K562 (cell line): Measurements from ENCODE around the gene AFDN. TPM values are rescaled to one million over a fixed set of nuclear protein-coding genes. Genes with fewer than 3 reads are reported as not detected.

ENCODE experiments used
- ARNT ChIP-seq, 2 experiments: fragments of 450-650 bp; IDR thresholded peaks; 2 replicates each; pipeline ENCODE4 v1.6.1; 2016; ENCODE audit warnings: mild to moderate bottlenecking in 1 of 2
- CBFA2T2 ChIP-seq: fragments of 450-650 bp; conservative IDR thresholded peaks from 2 replicates; pipeline ENCODE4 v1.6.1; 2017; ENCODE audit warnings: mild to moderate bottlenecking
- CHD4 ChIP-seq: fragments of 200-600 bp; sonication (generic); IDR thresholded peaks from 3 replicates; pipeline ENCODE4 v1.6.1; 2012; ENCODE audit warnings: low read depth, mild to moderate bottlenecking, mixed read lengths, low read length, inconsistent platforms; ENCODE audit not compliant: insufficient read depth, insufficient replicate concordance, poor library complexity, severe bottlenecking
- ELF4 ChIP-seq: fragments of 450-650 bp; formaldehyde crosslinking; IDR thresholded peaks from 2 replicates; pipeline ENCODE4 v1.4.0; 2022; ENCODE audit warnings: missing genetic modification characterization
- ETS2 ChIP-seq: IDR thresholded peaks from 2 replicates; pipeline ENCODE4 v1.6.1; 2016; ENCODE audit warnings: borderline replicate concordance, missing genetic modification characterization, mild to moderate bottlenecking, moderate library complexity, missing compliant biosample characterization; ENCODE audit not compliant: poor library complexity, severe bottlenecking
- ETV6 ChIP-seq, 3 experiments: fragments of 150-350 bp in 1 of 3; sonication (generic) in 1 of 3; formaldehyde crosslinking in 1 of 3; IDR thresholded peaks; 2 replicates each; pipeline versions ENCODE4 v1.6.1 to v1.8.0; 2014 to 2022; ENCODE audit warnings: borderline replicate concordance in 2 of 3, low read depth in 2 of 3, antibody characterized with exemption in 1 of 3, low read length in 1 of 3, mild to moderate bottlenecking in 1 of 3, missing genetic modification reagents in 1 of 3
- FOXK1 ChIP-seq: sonication (generic); formaldehyde crosslinking; IDR thresholded peaks from 2 replicates; pipeline ENCODE4 v1.8.0; 2022; ENCODE audit warnings: missing genetic modification reagents, mild to moderate bottlenecking, borderline replicate concordance
- FOXM1 ChIP-seq, 2 experiments: fragments of 450-650 bp in 1 of 2; sonication (generic) in 1 of 2; formaldehyde crosslinking in 1 of 2; IDR thresholded peaks; 2 replicates each; pipeline versions ENCODE4 v1.6.1 to v1.9.0; 2017 to 2022; ENCODE audit warnings: low read depth in 2 of 2, mild to moderate bottlenecking in 2 of 2, missing genetic modification reagents in 1 of 2, moderate library complexity in 1 of 2
- KLF6 ChIP-seq: fragments of 250-450 bp; sonication (Bioruptor Pico); IDR thresholded peaks from 2 replicates; pipeline ENCODE4 v1.4.0; 2020; ENCODE audit warnings: mild to moderate bottlenecking, moderate library complexity, borderline replicate concordance
- MNT ChIP-seq, 2 experiments: fragments of 450-650 bp; conservative IDR thresholded peaks; 2 replicates each; pipeline ENCODE4 v1.6.1; 2017; ENCODE audit warnings: mild to moderate bottlenecking in 2 of 2, moderate library complexity in 2 of 2
- MTA3 ChIP-seq: fragments of 450-650 bp; formaldehyde crosslinking; IDR thresholded peaks from 2 replicates; pipeline ENCODE4 v1.6.1; 2017; ENCODE audit warnings: mild to moderate bottlenecking, borderline replicate concordance
- MXI1 ChIP-seq: IDR thresholded peaks from 2 replicates; pipeline ENCODE4 v1.6.1; 2011; ENCODE audit warnings: low read depth, mild to moderate bottlenecking, improper control_type of control experiment, low read length
- NR3C1 ChIP-seq: sonication (generic); formaldehyde crosslinking; IDR thresholded peaks from 2 replicates; pipeline ENCODE4 v1.8.1; 2022; ENCODE audit warnings: missing genetic modification reagents
- PATZ1 ChIP-seq: fragments of 250-450 bp; sonication (Bioruptor Pico); IDR thresholded peaks from 2 replicates; pipeline ENCODE4 v1.5.0; 2020; ENCODE audit warnings: mild to moderate bottlenecking, borderline replicate concordance
- POLR2B ChIP-seq: fragments of 450-650 bp; IDR thresholded peaks from 2 replicates; pipeline ENCODE4 v1.6.1; 2018; ENCODE audit warnings: low read depth; ENCODE audit not compliant: partially characterized antibody
- RUNX1 ChIP-seq: sonication (generic); IDR thresholded peaks from 2 replicates; pipeline ENCODE4 v1.6.1; 2016; ENCODE audit warnings: antibody characterized with exemption, low read depth
- SMARCA4 ChIP-seq: fragments of 450-650 bp; IDR thresholded peaks from 2 replicates; pipeline ENCODE4 v1.6.1; 2016
- ZBTB17 ChIP-seq: fragments of 450-650 bp; formaldehyde crosslinking; IDR thresholded peaks from 2 replicates; pipeline ENCODE4 v1.4.0; 2020; ENCODE audit warnings: mild to moderate bottlenecking
- ZNF143 ChIP-seq: sonication (generic); formaldehyde crosslinking; IDR thresholded peaks from 2 replicates; pipeline ENCODE4 v1.9.0; 2022; ENCODE audit warnings: mild to moderate bottlenecking, missing genetic modification reagents
- polyA plus RNA-seq, 8 experiments: library from polyadenylated mRNA; depleted of rRNA in 4 of 8; stranded (reverse) in 5 of 8; unstranded in 3 of 8; fragments of >200 nt; fragmentation: Nextera tagmentation in 2 of 8; fragmentation: Illumina TruSeq in 1 of 8; extraction: Ambion mirVana in 2 of 8; extraction: Trizol in 1 of 8; gene quantifications; 2 replicates each; pipeline versions ENCODE4 v1.2.1 to v1.2.3, GENCODE V29; 2011 to 2014; ENCODE audit warnings: inconsistent platforms in 1 of 8, missing spikeins in 1 of 8
- total RNA-seq, 7 experiments: library from RNA; depleted of rRNA in 6 of 7; stranded (reverse); fragments of >200 nt in 6 of 7; fragmentation: Illumina TruSeq in 2 of 7; extraction: Trizol in 2 of 7; gene quantifications; 2 replicates each; pipeline versions ENCODE4 v1.2.1 to v1.2.3, GENCODE V29; 2011 to 2021; ENCODE audit warnings: low replicate concordance in 1 of 7
- TF ChIP-seq, protein P1 (sequence below), 2 experiments: IDR thresholded peaks in 1 of 2; conservative IDR thresholded peaks in 1 of 2; 2 replicates each; pipeline ENCODE4 v1.6.1; 2016; ENCODE audit warnings: low read depth in 2 of 2, mild to moderate bottlenecking in 1 of 2, missing compliant biosample characterization in 1 of 2, missing genetic modification characterization in 1 of 2, moderate library complexity in 1 of 2

Gene AFDN
- total and polyA plus RNA-seq, 9 of the 15 experiments (the other 6 are each of a cell fraction or from before 2014, with no cell fraction given), result 7.2 to 129 (median 105) TPM

DNA sequence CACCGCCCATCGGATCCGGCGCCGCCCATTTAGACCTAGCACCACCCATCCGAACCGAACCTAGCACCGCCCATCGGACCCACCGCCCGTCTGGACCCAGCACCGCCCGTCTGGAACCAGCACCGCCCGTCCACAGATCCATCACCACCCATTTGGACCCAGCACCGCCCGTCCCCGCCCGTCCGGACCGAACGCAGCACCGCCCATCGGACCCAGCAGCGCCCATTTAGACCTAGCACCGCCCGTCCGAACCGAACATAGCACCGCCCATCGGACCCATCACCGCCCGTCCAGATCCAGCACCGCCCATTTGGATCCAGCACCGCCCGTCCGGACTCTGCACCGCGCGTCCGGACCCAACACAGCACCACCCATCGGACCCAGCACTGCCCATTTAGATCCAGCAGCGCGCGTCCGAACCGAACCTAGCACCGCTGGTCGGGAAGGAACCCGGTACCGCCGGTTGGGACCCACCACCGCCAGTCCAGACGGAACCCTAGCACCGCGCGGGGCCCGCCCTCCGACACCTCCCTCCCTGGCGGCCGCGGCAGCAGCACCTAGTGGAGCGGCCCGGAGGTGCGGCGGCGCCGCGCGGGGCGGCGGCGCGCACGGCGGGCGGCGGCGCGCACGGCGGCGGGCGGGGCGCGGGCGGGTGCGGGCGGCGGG, 348 bp upstream of the AFDN start (continued):
- TF ChIP-seq ETS2 (tag) (peak; percentile 52), ZBTB17 (CRISPR knock-in tag) (0 out of 2 replicates have a peak, but pooled peaks have one; percentile 54), KLF6 (CRISPR knock-in tag) (no peak), ZNF143 (peak; percentile 57), ELF4 (no peak), RUNX1 (no peak; the same call in 1 of the 2 replicates), CHD4 (peak; percentile 95), MXI1 (no peak), FOXM1 (IDR thresholded peaks at IDR 0.05; ENCODE audit: low read depth) (no peak), FOXM1 (CRISPR knock-in tag; IDR thresholded peaks at IDR 0.05; ENCODE audit: low read depth) (no peak), POLR2B (no peak), MNT (conservative IDR thresholded peaks at IDR 0.05) (no peak), CBFA2T2 (no peak), NR3C1 (no peak), ARNT (IDR thresholded peaks at IDR 0.05) (no peak), SMARCA4 (peak; percentile 34; the same call in 1 of the 2 replicates), FOXK1 (no peak), ETV6 (IDR thresholded peaks at IDR 0.05; ENCODE audit: borderline replicate concordance in 1 of 2, low read depth in 2 of 2, low read length in 1 of 2) (no peak), ETV6 (CRISPR knock-in tag; IDR thresholded peaks at IDR 0.05; ENCODE audit: borderline replicate concordance) (no peak), PATZ1 (CRISPR knock-in tag) (no peak), MTA3 (peak; percentile 73)
- TF ChIP-seq, protein P1, sequence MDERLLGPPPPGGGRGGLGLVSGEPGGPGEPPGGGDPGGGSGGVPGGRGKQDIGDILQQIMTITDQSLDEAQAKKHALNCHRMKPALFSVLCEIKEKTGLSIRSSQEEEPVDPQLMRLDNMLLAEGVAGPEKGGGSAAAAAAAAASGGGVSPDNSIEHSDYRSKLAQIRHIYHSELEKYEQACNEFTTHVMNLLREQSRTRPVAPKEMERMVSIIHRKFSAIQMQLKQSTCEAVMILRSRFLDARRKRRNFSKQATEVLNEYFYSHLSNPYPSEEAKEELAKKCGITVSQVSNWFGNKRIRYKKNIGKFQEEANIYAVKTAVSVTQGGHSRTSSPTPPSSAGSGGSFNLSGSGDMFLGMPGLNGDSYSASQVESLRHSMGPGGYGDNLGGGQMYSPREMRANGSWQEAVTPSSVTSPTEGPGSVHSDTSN (CRISPR knock-in tag; IDR thresholded peaks at IDR 0.05; ENCODE audit: low read depth), result no peak
- TF ChIP-seq, protein P1 (tag; conservative IDR thresholded peaks at IDR 0.05; ENCODE audit: low read depth), result no peak
